NK-92 treated with Interleukin-12 subunit alpha and Interleukin-12 subunit beta, amount 100 ng/mL, for 24 hours (cell line): Measurements from ENCODE around the gene MFSD12.
"Not testable (repeated sequence)": the region's sequence is repeated elsewhere in the genome, so short reads cannot be mapped to it uniquely, and the experiment has no call there.

Experiments used
- DNase-seq: peaks from one replicate; lab custom pipeline; 2025; lab: John Stamatoyannopoulos, UW

Gene MFSD12

DNA sequence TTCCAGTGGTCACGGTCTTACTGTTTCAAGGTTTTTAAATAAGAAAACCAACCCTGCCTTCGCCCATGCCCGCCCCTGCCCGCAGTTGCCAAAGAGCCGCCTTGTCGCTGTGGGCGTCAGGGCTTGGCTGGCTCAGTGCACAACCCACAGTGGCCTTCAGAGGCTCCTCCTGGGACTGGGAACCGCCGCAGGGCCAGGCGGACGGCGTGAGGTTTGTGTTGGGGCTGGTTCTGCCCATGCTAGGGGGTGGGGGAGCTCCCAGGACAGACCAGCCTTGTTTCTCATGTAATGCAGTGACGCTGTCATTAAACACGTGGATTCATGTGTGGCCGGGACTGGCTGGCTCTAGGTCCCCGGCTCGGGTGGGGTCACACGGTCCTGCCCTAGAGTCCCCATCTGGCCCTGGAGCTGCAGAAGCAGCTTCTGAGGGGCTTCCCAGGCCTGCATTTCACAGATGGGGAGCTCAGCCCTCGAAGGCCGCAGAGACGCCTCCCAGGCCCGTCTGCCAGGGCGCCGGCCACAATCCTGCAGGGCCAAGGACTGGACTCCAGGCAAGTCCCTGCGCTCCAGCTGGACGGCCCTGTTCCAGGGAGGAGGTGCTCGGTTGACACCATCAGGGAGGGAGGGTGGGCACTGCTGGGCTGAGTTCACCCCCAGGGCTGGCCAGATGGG, 20.8 kb downstream of the MFSD12 start:
- no peak for DNase-seq

DNA sequence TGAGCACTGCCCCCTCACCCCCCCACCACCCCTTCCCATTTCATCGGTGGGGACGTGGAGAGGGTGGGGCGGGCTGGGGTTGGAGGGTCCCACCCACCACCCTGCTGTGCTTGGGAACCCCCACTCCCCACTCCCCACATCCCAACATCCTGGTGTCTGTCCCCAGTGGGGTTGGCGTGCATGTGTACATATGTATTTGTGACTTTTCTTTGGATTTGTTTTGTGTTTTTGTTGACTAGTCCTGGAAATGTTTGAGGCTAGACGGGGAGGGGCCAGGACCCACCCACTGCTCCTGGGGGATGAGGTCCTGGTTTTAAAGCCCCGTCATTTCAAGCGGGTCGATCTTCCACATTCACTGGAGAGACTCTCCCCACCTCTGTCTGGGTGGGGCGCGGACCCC, 21.4 kb downstream of the MFSD12 start:
- DNase-seq: no peak

DNA sequence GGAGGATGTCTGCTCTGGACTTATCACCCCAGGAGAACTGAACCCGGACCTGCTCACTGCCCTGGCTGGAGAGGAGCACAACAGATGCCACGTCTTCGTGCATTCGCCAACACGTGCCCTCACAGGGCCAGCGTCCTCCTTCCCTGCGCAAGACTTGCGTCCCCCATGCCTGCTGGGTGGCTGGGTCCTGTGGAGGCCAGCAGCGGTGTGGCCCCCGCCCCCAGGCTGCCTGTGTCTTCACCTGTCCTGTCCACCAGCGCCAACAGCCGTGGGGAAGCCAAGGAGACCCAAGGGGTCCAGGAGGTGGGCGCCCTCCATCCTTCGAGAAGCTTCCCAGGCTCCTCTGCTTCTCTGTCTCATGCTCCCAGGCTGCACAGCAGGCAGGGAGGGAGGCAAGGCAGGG, 21.8 kb downstream of the MFSD12 start:
- no peak for DNase-seq

DNA sequence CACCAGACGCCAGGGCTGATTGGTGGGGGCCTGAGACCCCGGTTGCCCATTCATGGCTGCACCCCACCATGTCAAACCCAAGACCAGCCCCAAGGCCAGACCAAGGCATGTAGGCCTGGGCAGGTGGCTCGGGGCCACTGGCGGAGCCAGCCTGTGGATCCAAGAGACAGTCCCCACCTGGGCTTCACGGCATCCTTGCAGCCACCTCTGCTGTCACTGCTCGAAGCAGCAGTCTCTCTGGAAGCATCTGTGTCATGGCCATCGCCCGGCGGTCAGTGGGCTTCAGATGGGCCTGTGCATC, 22.2 kb downstream of the MFSD12 start:
- DNase-seq: no peak

DNA sequence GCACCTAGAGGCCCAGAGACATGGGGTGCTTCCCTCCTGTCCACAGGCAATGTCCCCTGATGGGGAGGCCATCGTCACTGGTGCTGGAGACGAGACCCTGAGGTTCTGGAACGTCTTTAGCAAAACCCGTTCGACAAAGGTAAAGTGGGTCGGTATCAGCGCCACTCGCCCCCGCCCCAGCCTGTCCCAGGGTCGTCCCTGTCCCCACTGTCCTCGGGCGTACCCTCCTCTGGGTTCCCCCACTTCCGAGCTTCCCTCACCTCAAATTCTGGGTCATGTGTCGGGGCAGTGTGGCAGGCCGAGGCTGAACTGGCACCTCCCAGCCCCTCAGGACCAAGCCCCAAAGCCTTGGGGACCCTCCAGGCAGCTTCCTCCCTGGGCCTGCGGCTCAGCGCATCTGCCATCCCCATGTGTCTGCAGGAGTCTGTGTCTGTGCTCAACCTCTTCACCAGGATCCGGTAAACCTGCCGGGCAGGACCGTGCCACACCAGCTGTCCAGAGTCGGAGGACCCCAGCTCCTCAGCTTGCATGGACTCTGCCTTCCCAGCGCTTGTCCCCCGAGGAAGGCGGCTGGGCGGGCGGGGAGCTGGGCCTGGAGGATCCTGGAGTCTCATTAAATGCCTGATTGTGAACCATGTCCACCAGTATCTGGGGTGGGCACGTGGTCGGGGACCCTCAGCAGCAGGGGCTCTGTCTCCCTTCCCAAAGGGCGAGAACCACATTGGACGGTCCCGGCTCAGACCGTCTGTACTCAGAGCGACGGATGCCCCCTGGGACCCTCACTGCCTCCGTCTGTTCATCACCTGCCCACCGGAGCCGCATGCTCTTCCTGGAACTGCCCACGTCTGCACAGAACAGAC, 22.8 kb downstream of the MFSD12 start:
- no peak for DNase-seq

DNA sequence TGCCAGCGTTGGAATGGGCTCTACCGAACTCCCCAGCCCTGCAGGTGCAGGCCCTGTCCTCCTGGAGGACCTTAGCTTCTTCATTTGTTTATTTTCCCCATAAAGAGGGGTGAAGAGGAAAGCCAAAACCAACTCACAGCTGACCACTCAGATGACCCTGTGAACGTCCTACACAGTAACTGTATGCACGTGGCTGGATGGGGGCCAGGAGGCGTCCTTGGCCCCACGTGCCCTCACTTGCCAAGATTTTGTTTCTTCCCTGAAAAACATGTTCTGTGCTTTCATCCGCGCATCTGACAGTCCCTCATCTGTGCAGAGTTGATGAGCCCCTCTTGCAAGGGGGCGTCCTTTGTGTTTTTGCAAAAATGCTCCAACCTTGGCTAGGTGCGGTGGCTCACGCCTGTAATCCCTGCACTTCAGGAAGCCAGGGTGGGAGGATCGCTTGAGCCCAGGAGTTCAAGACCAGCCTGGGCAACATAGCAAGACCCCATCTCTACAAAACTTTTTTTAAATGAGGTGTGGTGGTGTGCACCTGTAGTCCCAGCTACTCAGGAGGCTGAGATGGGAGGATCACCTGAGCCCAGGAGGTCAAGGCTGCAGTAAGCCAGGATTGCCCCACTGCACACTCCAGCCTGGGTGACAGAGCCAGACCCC, 23.7 kb downstream of the MFSD12 start:
- no peak for DNase-seq

DNA sequence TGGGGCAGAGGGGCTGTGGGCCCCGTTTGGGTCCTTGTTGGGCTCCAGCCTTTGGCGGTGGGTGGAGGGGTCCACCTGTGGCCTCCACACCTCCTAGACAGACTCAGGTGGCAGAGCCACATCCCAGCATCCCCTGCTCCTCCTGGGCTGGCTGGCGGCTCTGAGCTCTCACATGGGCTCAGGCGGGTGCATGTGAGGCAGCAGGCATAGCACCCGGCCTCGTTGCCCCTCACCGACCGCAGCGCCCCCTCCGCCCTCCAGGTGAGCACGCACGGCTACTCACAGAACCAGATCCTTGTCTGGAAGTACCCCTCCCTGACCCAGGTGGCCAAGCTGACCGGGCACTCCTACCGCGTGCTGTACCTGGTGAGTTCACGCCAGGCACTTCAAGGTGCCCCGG, 24.4 kb downstream of the MFSD12 start:
- no peak for DNase-seq

DNA sequence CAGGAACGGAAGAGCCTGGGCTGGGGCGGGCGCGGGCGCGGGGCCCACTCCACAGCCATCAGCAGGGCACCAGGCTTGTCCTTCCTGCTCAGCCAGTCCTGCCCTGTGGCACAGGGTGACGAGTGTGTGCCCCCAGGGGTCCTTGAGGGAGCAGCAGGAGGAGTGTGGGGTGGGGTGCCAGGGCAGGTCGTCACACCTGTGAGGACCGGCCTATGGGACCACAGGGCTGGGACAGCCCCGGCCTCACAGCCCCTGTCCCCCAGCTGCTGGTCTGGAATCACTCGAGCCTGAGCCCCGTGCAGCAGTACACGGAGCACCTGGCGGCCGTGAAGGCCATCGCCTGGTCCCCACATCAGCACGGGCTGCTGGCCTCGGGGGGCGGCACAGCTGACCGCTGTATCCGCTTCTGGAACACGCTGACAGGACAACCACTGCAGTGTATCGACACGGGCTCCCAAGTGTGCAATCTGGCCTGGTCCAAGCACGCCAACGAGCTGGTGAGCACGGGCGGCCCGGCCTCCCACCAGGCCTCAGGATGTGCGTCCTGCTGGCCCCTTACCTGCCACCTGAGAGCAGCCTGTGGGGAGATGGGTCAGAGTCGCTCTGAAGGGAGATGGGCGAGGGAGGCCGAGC, 25.1 kb downstream of the MFSD12 start:
- no peak for DNase-seq

DNA sequence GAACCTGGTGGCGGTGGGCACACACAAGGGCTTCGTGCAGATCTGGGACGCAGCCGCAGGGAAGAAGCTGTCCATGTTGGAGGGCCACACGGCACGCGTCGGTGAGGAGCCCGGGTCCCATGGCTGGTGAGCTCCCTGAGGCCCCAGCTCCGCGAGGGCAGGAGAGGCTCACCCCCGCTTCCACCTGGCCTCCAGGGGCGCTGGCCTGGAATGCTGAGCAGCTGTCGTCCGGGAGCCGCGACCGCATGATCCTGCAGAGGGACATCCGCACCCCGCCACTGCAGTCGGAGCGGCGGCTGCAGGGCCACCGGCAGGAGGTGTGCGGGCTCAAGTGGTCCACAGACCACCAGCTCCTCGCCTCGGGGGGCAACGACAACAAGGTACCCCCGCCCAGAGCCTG, 25.7 kb downstream of the MFSD12 start:
- no peak for DNase-seq

DNA sequence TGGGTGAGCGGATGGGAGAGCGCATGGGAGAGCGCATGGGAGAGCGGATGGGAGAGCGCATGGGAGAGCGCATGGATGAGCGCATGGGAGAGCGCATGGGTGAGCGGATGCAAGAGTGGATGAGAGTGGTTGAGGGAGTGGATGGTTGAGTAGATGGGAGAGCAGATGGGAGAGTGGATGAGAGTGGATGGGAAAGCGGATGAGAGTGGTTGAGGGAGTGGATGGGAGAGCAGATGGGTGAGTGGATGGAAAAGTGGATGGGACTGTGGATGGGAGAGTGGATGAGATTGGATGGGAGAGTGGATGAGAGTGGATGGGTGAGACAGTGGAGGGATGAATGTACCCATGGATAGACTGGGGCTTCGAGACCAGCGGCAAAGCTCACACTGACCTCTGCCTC, 27.0 kb downstream of the MFSD12 start:
- DNase-seq: no peak

DNA sequence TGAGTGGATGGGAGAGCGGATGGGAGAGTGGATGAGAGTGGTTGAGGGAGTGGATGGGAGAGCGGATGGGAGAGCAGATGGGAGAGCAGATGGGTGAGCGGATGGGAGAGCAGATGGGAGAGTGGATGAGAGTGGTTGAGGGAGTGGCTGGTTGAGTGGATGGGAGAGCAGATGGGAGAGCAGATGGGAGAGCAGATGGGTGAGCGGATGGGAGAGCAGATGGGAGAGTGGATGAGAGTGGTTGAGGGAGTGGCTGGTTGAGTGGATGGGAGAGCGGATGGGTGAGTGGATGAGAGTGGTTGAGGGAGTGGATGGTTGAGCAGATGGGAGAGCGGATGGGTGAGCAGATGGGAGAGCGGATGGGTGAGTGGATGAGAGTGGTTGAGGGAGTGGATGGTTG, 28.1 kb downstream of the MFSD12 start:
- DNase-seq: not testable (repeated sequence)

DNA sequence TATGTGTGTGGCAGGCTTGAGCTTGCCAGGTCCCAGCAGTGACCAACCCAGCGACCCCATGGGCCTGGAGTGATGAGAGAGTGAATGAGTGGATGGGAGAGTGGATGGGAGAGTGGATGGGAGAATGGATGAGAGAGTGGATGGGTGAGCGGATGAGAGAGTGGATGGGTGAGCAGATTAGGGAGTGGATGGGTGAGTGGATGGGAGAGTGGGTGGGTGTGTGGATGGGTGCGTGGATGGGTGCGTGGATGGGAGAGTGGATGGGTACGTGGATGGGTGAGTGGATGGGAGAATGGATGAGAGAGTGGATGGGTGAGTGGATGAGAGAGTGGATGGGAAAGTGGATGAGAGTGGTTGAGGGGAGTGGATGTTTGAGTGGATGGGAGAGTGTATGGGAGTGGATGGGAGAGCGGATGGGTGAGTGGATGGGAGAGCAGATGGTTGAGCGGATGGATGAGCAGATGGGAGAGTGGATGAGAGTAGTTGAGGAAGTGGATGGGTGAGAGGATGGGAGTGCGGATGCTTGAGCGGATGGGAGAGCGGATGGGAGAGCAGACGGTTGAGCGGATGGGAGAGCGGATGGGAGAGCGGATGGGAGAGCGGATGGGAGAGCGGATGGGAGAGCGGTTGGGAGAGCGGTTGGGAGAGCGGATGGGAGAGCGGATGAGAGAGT, 28.7 kb downstream of the MFSD12 start:
- no peak for DNase-seq

DNA sequence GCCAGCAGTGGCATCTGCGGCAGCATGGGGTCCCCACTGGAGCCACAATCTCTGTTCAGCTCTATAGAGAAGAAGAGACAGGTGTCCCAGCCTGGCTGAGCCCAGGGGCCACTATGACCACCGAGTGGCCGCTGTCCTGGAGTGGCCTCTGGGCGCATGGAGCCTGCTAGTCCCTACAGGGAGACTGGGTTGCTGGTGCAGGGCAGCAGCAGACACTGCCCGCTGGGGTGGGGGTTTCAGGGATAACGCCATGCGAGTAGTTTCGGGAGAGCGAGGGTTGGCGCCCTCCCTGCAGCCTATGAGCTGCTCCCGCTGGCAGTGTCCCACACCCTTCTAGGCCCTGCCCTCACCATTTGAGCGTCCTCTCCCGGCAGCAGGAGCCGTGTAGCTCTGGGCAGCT, 29.3 kb downstream of the MFSD12 start:
- DNase-seq: no peak

DNA sequence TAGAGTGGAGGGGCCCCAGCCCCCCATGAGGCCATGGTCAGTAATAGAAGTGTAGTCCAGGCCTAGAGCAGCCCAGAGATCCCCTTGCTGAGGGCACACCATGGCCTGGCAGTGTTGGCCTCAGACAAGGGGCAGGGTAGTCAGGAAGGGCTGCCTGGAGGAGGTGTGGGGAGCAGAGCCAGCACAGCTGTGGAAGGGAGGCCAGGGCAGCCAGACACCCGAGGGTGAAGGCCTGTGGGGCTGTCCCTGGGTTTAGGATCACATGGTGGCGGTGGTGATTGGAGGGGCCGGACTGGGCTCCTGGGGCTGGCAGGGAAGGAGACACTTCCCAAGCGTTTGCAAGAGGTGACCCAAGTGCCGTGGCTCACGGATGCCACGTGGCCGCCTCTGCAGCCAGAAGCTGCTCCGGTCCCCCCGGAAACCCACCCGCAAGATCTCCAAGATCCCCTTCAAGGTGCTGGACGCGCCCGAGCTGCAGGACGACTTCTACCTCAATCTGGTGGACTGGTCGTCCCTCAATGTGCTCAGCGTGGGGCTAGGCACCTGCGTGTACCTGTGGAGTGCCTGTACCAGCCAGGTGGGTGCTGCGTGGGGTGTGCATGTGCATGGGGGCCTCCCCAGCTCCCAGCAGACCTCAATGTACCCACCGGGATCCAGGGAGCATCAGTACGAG, 30.0 kb downstream of the MFSD12 start:
- DNase-seq: no peak

DNA sequence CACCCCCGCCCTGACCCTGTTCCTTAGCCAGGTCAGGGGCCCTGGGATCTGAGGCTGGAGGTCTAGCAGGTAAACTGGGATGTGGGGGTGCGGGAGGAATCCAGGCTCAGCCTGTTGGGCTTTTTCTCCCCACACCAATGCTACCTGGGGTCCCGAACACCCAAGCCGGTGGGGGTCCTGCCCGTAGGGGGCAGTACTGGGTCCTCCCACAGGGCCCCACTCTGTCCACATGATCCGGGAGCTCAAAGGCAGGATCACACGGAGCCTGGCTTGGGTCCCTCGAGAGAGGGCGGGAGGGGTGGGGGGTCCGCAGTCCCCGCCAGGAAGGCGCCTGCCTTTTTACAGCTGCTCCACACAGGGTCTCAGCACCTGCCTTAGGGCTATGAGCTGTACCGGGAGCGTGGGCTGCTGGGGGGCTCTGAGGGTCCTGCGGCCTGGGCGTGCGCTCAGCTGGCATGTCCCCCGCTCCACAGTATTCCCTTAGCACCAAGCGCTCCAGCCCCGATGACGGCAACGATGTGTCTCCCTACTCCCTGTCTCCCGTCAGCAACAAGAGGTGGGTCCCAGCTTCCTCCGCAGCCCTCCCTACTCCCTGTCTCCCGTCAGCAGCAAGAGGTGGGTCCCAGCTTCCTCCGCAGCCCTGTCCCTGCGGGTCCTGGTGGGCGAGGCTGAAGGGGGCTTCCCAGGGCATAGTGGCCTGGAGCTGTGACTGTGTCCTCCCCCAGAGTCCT, 30.7 kb downstream of the MFSD12 start:
- no peak for DNase-seq

DNA sequence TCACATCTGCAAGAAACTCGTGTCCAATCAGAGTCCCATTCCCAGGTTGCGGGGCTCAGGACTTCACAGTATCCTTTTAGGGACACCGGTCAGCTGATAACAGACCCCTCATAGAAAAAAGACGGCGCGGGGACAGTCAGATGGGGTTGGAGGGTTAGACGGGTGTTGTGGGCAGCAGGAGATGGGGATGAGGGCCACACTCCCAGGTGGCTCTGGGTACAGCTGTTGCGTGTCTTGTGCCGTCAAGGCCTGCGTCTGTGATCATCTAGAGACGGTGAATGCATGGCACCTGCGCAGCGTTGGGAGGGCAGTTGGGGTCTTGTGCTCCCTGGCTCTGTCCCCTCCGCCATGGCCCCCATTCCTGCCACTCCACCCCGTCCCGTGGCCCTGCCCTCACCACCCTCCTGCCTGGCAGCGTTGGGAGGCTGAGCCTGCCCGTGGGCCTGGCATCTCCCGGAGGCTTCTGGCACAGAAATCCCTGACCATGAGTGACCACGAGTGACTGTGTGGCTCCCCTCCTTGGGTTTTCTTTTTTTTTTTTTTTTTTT, 32.4 kb downstream of the MFSD12 start:
- DNase-seq: no peak

DNA sequence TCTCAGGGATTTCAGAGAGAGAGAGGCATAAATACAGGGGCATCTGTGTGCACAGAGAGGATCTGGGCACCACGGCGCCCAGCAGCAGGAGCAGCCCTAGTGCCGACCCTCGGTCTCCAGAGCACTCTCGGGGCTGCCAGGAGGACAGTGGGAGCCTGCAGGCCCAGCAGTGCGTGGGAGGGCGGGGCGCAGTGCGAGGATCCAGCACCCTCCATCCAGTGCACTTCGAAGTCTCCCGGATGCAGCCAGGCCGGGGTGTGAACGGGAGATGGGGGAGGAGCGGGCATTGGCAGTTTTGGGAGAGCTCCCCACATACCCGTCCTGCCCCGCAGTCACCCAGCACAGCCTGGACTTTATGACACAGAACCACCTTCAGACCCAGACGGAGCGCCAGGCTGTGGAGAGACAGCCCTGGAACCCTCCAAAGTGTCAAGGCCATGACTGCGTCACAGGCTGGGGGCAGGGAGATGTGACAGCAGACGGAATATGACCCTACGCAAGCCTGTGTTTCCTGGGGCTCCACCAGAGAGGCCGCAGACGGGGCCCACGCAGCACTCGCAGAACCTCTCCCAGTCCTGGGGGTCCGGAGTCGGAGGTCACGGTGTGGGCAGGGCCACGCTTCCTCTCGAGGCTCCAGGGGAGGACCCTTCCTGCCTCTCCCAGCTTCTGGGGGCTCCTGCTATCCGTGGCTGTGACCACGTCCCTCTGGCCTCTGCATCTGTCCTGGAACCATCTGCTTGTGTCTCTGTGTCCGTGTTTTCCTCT, 33.1 kb downstream of the MFSD12 start:
- no peak for DNase-seq

DNA sequence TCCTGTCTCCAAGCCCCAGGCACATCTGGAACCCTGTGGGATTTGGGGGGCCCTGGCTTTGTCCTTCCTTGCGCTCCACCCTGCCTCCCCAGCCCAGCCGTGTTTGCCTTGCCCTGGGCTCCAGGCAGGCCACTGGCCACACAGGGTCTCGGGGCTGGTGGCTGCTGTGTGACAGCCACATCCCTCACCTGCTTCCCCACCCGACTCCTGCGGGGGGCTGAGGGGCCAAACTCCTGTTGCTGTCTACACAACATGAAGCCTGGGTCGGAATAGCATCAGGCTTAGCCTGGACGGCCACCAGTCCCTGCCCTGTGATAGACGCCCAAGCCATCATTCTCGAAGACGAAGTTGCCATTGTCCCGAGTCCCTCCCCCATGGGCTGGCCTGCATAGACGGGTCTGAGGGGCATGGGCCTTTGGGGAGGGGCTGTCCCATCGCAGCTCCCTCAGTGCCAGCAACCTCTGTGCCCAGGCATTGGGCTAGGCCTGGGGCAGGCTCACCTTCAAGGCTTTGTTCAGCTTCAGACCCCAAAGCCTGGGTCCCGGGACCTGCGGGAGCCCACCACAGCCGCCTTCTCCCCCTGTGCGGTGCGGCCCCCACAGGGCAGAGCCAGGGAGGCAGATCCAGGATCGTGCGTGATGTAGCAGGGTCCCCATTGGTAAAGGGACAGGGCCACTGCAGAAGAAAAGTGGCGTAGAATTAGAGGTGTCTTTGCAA, 33.9 kb downstream of the MFSD12 start:
- no peak for DNase-seq
